Activated T-cell treated with anti-CD3 and anti-CD28 coated beads, Interleukin-2, amount 50 U/mL, for 4 hours (primary cell): ENCODE results near the gene RPS6KB2. TPM values are rescaled to one million over a fixed set of nuclear protein-coding genes. Genes with fewer than 3 reads are reported as not detected.
A peak's percentile ranks its signal among the peaks of the same experiment; 100 is the strongest.

Experiments
- ATAC-seq, 2 donors: fragments of 200-7000 bp; cut with Tn5 transposase; one replicate each; pipeline ENCODE4 v1.10.0; 2021
- DNase-seq: peaks from one replicate; pipeline ENCODE4 v3.0.0-alpha.2; 2020
- H3K27me3 Mint-ChIP-seq: one replicate; pipeline ENCODE4 v1.8.0; 2021; ENCODE audit warnings: low read depth, mixed read lengths
- H3K36me3 Mint-ChIP-seq: one replicate; pipeline ENCODE4 v1.8.0; 2022; ENCODE audit warnings: mixed read lengths; ENCODE audit not compliant: insufficient read depth
- H3K4me1 Mint-ChIP-seq: one replicate; pipeline ENCODE4 v1.8.0; 2021; ENCODE audit warnings: low read depth, mixed read lengths
- H3K4me3 Mint-ChIP-seq: one replicate; pipeline ENCODE4 v1.8.0; 2021; ENCODE audit warnings: mild to moderate bottlenecking, moderate library complexity, mixed read lengths
- H3K9me3 Mint-ChIP-seq: one replicate; pipeline ENCODE4 v1.8.0; 2021; ENCODE audit warnings: mixed read lengths
- total RNA-seq, 3 donors: library from RNA; stranded (reverse); gene quantifications; one replicate each; pipeline ENCODE4 v1.2.1, GENCODE V29; 2021

Gene RPS6KB2
- total RNA-seq, 3 donors from 2014 or later, result 90.3 to 97.2 (median 92.7) TPM

DNA sequence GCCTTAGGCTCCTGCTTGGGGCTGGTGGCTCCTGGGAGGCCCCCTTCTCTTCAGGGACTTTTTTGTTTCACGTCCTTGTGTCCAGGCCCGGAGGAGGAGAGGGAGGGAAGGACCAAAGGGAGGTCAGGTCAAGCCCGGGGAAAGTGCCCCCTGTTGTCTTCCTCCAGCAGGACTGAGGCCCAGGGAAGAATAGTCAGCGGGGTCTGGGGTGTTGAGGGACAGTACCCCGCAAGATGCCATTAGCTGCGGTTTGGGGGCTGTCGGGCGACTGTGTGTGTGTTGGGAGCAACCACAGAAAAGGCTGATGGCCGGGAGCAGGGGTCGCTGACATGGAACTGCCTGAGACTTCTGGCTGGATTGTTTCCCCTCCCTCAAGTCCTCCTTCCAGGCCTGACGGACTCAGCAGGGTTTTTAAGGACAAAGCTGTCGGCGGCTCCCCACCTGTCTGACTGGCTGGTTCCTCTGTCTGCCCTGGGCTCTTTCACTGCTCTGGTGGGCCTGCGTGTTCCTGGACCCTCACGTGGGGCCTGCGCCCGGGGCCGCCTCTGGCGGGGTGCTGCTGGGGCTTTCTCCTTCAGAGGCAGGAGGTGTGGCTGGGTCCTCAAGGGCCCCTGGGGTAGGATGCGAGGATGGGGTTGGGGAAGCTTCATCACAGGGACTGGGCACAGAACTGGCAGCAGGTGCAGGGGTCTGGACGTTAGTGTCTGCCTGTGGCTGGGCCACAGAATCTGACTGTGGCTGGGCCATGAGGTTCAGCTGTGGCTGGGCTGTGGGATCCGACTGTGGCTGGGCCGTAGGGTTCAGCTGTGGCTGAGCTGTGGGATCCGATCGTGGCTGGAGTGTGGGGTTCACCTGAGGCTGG lies 22.7 kb downstream of the RPS6KB2 start:
- no peak overlapping the region for H3K4me3 Mint-ChIP-seq
- no peaks in the 10 kb centered on the region for H3K27me3 Mint-ChIP-seq
- ATAC-seq (no peak), DNase-seq (no peak)
- peaks cover 32% of the 10 kb centered on the region for H3K4me1 Mint-ChIP-seq
- no peaks in the 10 kb centered on the region for H3K9me3 Mint-ChIP-seq
- H3K36me3 Mint-ChIP-seq, result no peaks in the 10 kb centered on the region

- H3K36me3 Mint-ChIP-seq, result no peaks in the 10 kb centered on the region
- DNase-seq, result no peak
Observed at GRCh38 chr11:67451658-67451976, 23.3 kb downstream of the RPS6KB2 start.

GRCh38 chr11:67452141-67452952 lies 24.1 kb downstream of the RPS6KB2 start, which contains the start of gene GPR152:
Gene GPR152 (minus strand): TSS chr11:67452729. CDS start chr11:67452724, 5 bp downstream.
- no peaks in the 10 kb centered on the region for H3K27me3 Mint-ChIP-seq

More at GRCh38 chr11:67451658-67451976, 23.3 kb downstream of the RPS6KB2 start:
- no peaks in the 10 kb centered on the region for H3K27me3 Mint-ChIP-seq
- ATAC-seq, result no peak
- H3K9me3 Mint-ChIP-seq, result no peaks in the 10 kb centered on the region
- peaks cover 27% of the 10 kb centered on the region for H3K4me1 Mint-ChIP-seq
- no peak overlapping the region for H3K4me3 Mint-ChIP-seq

DNA sequence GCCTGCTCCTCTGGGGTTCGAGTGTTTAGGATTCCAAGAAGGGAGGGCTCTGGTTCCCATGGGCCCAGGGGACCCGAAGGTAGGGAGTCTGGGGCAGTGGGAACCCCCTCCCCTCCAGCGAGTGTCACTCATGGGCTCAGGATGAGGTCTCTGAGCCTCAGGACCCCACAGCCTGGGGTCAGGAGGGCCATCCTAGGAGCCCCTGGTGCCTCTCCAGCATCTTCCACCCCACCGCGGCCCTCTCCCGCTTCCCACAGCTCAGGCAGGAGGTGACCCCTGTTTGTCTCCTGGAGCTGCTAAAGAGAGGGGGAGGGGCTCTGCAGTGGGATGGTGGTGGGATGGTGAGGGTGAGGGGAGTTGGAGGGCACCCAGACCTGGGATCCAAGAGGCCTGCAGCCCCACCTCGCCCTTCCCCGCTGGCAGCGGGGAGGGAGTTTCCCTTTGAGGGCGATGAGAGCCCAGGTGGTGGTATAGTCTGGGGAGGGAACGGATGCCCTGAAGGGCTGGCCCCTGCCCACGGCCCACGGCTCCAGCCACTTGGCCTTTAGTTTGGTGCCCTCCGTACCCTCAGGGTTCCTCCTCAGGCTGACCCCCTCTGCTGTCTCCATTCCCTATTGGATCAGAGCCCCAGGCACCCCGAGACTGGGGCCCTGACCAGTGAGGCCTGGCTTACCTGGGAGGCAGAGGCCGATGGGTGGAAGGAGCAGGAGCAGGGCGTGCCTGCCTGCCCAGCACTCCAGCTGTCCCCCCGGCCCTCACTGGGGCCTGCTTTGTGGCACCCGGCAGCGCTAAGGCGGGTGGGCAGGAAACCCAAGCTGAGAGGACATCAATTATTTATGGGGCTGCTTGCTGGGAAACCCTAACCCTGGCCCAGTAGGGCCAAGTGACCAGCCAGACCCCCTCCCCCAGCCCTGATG lies 25.8 kb downstream of the RPS6KB2 start:
- Mint-ChIP-seq H3K4me1 (peaks cover 7% of the 10 kb centered on the region), H3K4me3 (no peak overlapping the region), H3K27me3 (no peaks in the 10 kb centered on the region), H3K36me3 (no peaks in the 10 kb centered on the region), H3K9me3 (no peaks in the 10 kb centered on the region)
- ATAC-seq (no peak), DNase-seq (no peak)

More at GRCh38 chr11:67452141-67452952, 24.1 kb downstream of the RPS6KB2 start, which contains the start of gene GPR152:
- Mint-ChIP-seq H3K36me3 (no peaks in the 10 kb centered on the region), H3K9me3 (no peaks in the 10 kb centered on the region), H3K4me3 (no peak within 1 kb of the TSS), H3K4me1 (peaks cover 20% of the 10 kb centered on the region)
- ATAC-seq, result no peak
- no peak for DNase-seq

DNA sequence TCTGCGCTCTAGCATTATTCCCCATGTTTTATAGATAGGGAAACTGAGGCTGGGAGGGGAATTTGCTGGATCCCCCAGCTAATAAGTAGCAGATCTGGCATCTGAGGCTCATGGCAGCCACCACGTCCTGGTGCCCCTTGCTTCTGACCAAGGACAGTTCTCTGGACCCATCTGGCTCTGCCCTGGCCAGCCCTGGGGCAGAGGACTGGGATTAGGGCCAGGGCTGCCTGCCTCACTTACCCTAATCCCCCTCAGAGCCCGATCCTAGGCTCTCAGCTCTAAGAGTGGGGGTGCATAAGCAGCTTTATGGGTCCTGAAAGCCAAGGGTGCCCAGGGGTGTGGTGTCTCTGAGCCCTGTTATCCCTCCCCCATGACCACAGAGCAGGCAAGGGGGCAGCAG lies 26.8 kb downstream of the RPS6KB2 start, which contains the start of gene CABP4:
TSS of gene CABP4 (plus strand) at position 301 of the 400 bp plus-strand sequence. CDS start at position 371, 70 bp downstream.
- DNase-seq, result no peak
- Mint-ChIP-seq H3K4me3 (no peak within 1 kb of the TSS), H3K36me3 (no peaks in the 10 kb centered on the region), H3K27me3 (no peaks in the 10 kb centered on the region), H3K9me3 (no peaks in the 10 kb centered on the region), H3K4me1 (peaks cover 6% of the 10 kb centered on the region)
- ATAC-seq, result no peak

GRCh38 chr11:67456068-67456705 lies 27.9 kb downstream of the RPS6KB2 start:
- ATAC-seq (no peak), DNase-seq (no peak)
- no peak overlapping the region for H3K4me3 Mint-ChIP-seq
- no peaks in the 10 kb centered on the region for H3K36me3 Mint-ChIP-seq
- peaks cover 6% of the 10 kb centered on the region for H3K4me1 Mint-ChIP-seq
- no peaks in the 10 kb centered on the region for H3K9me3 Mint-ChIP-seq
- H3K27me3 Mint-ChIP-seq, result no peaks in the 10 kb centered on the region

- Mint-ChIP-seq H3K4me3 (no peak overlapping the region), H3K27me3 (no peaks in the 10 kb centered on the region), H3K4me1 (peaks cover 3% of the 10 kb centered on the region), H3K36me3 (no peaks in the 10 kb centered on the region), H3K9me3 (no peaks in the 10 kb centered on the region)
- ATAC-seq (no peak), DNase-seq (no peak)
Observed at GRCh38 chr11:67457453-67457852, 29.2 kb downstream of the RPS6KB2 start.

GRCh38 chr11:67458266-67458665 lies 30.0 kb downstream of the RPS6KB2 start:
- DNase-seq (no peak), ATAC-seq (no peak)
- Mint-ChIP-seq H3K27me3 (no peaks in the 10 kb centered on the region), H3K4me1 (peaks cover 3% of the 10 kb centered on the region), H3K36me3 (no peaks in the 10 kb centered on the region), H3K4me3 (no peak overlapping the region), H3K9me3 (no peaks in the 10 kb centered on the region)

- H3K9me3 Mint-ChIP-seq, result no peaks in the 10 kb centered on the region
- no peak for DNase-seq
- ATAC-seq, result no peak
- no peaks in the 10 kb centered on the region for H3K27me3 Mint-ChIP-seq
- H3K4me3 Mint-ChIP-seq, result no peak overlapping the region
- H3K4me1 Mint-ChIP-seq, result peaks cover 26% of the 10 kb centered on the region
- H3K36me3 Mint-ChIP-seq, result no peaks in the 10 kb centered on the region
Observed at GRCh38 chr11:67463186-67463585, 34.9 kb downstream of the RPS6KB2 start.

DNA sequence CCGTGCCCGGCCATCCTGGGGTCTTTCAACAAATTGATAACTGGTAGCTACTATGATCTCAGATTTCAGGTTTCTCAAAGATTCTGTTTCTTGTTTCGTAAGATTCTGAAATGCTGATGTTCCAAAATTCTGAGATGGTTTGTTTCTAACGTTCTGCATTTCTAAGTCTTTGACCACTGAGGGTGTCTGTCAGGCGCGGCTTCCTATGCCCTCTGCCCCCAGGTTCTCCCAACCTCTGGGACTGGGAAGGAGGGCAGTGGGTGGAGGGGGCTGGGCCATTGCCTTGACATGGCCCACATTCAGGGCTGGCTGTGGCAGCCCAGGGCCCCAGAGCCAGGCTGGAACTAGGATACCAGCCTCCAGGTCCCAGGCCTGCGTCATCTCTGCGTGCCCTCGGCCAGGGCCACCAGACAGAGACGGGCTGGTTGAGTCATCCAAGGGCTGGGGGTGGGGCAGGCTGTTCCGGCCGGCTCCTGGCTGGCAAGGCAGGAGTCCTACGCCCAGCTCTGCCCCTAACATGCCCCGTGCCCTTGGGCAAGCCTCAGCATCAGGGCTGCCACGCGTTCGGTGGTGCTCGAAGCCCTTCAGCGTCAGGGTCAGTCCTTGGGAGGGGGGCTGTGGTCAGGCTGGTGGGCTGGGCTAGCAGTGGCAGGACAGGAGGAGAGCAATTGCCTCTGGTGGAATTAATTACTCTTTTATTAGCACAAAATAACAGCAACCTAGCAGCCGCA lies 35.6 kb downstream of the RPS6KB2 start:
- Mint-ChIP-seq H3K4me1 (peaks cover 31% of the 10 kb centered on the region), H3K36me3 (no peaks in the 10 kb centered on the region)
- no peak for DNase-seq

DNA sequence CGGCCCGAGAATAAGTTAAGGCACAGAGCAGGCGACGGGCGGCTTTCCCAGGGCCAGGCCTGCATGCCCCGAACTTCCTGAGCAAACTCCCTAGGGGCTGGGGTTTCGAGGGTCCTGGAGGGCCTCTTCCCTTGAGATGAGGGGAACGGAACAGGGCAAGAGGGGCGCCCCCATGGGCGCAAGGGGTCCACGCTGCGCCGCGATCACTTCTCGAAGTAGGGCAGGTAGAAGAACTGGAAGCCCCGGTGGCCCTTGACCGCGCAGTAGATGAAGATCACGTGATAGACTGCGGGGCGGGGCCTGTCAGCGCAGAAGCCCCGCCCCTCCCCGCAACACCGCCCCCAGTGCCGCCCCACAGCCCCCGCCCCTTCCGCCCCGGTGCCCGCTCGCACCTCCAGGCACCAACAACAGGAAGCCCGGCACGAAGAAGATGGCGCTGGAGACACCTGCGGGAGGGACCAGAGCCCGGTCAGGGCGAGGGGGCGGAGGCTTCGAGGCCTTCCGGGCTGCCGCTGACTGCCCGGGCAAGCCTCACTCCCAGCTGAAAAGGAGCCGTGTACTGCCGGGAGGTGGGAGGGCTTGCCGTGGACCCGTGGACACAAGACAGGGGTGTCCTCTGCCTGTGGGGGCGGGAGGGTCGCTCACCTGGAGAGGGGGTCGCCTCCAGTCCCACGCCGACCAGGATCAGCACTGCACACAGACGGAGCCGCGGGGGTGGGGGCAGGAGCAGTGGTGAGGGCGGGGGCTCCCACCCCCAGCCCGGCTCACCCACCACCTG lies 36.3 kb downstream of the RPS6KB2 start:
- ATAC-seq (peak; percentile 76 to 78), DNase-seq (peak; percentile 87)
- H3K36me3 Mint-ChIP-seq, result no peaks in the 10 kb centered on the region
- peak overlapping the region; percentile 86 for H3K4me3 Mint-ChIP-seq
- no peaks in the 10 kb centered on the region for H3K9me3 Mint-ChIP-seq
- peaks cover 33% of the 10 kb centered on the region for H3K4me1 Mint-ChIP-seq
- H3K27me3 Mint-ChIP-seq, result no peaks in the 10 kb centered on the region

More for the DNA sequence above, 35.6 kb downstream of the RPS6KB2 start:
- no peak for ATAC-seq
- no peaks in the 10 kb centered on the region for H3K27me3 Mint-ChIP-seq
- H3K9me3 Mint-ChIP-seq, result no peaks in the 10 kb centered on the region
- H3K4me3 Mint-ChIP-seq, result peak overlapping the region; percentile 86

DNA sequence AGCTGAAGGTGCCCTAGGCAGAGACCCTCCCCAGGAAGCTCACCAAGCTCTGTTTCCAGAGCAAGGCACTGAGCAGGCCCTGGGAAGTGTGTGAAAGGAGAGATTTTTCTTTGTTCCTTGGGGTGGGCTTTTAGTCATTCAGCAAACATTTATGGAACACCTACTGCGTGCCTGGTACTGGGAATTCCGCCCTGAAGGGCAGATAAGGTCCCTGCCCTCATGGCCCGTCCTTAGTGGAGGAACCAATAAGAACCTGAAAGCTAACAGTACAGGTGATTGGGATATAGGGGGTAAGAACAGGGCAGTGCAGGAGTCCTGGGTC lies 36.9 kb downstream of the RPS6KB2 start:
- ATAC-seq, result no peak
- Mint-ChIP-seq H3K9me3 (no peaks in the 10 kb centered on the region), H3K36me3 (no peaks in the 10 kb centered on the region), H3K4me3 (peak overlapping the region; percentile 86), H3K27me3 (no peaks in the 10 kb centered on the region), H3K4me1 (peaks cover 30% of the 10 kb centered on the region)
- no peak for DNase-seq
